T-cell (primary cell): ENCODE data around the gene TSPAN12. TPM values are rescaled to one million over a fixed set of nuclear protein-coding genes. Genes with fewer than 3 reads are reported as not detected.

Experiments
- ATAC-seq, 4 experiments: fragments of 200-7000 bp in 3 of 4; fragments of 150-1000 bp in 1 of 4; cut with Tn5 transposase; replicated peaks in 1 of 4; 1 replicate in 3 of 4; 2 replicates in 1 of 4; pipeline ENCODE4 v1.10.0; 2021; ENCODE audit warnings: moderate library complexity in 3 of 4, mild to moderate bottlenecking in 2 of 4, moderate number of reproducible peaks in 1 of 4
- CTCF ChIA-PET, 2 donors: fragments of 300-600 bp; sonication (Branson Sonifier 250); formaldehyde crosslinking; loops; one replicate each; lab custom pipeline; 2022; ENCODE audit warnings: antibody characterized with exemption in 2 of 2; lab: Charles Lee
- POLR2A ChIA-PET, 2 donors: fragments of 300-600 bp; sonication (Branson Sonifier 250); formaldehyde crosslinking; loops; one replicate each; lab custom pipeline; 2022; ENCODE audit warnings: antibody characterized with exemption in 2 of 2; lab: Charles Lee
- DNase-seq, 35 experiments: peaks; one replicate each; pipeline versions ENCODE4 v3.0.0 to v3.0.0-alpha.2; 2013 to 2023
- H3K27ac ChIP-seq: one replicate; pipeline ENCODE4 v1.5.1; 2013; ENCODE audit warnings: low read length
- H3K27me3 ChIP-seq, 2 experiments: replicated peaks in 1 of 2; 1 replicate in 1 of 2; 2 replicates in 1 of 2; pipeline versions ENCODE4 v1.6.1 to v1.7.0; 2013; ENCODE audit warnings: low read length in 1 of 2, mixed read lengths in 1 of 2; ENCODE audit not compliant: control insufficient read depth in 2 of 2, insufficient read depth in 2 of 2; ENCODE audit errors: extremely low read depth in 1 of 2
- H3K36me3 ChIP-seq, 2 donors: 1 replicate in 1 of 2; 2 replicates in 1 of 2; pipeline versions ENCODE4 v1.6.1 to v1.7.0; 2013; ENCODE audit warnings: low read length in 1 of 2; ENCODE audit not compliant: control insufficient read depth in 2 of 2, insufficient read depth in 1 of 2; ENCODE audit errors: extremely low read depth in 1 of 2
- H3K4me1 ChIP-seq, 2 experiments: 1 replicate in 1 of 2; 2 replicates in 1 of 2; pipeline versions ENCODE4 v1.6.1 to v1.7.0; 2013; ENCODE audit warnings: low read length in 2 of 2, mixed read lengths in 1 of 2; ENCODE audit not compliant: insufficient read depth in 2 of 2, control insufficient read depth in 1 of 2; ENCODE audit errors: extremely low read depth in 1 of 2
- H3K4me3 ChIP-seq, 2 donors: 1 replicate in 1 of 2; 2 replicates in 1 of 2; pipeline versions ENCODE4 v1.5.1 to v1.7.0; 2013; ENCODE audit warnings: mild to moderate bottlenecking in 2 of 2, low read length in 1 of 2, moderate library complexity in 1 of 2; ENCODE audit not compliant: control insufficient read depth in 1 of 2; ENCODE audit errors: extremely low read depth in 1 of 2
- H3K9me3 ChIP-seq: 2 replicates; pipeline ENCODE4 v1.7.0; 2013
- H3K27ac Mint-ChIP-seq, 2 donors: one replicate each; pipeline ENCODE4 v1.8.0; 2020 to 2021; ENCODE audit warnings: mild to moderate bottlenecking in 2 of 2, mixed read lengths in 2 of 2
- H3K27me3 Mint-ChIP-seq, 2 donors: one replicate each; pipeline ENCODE4 v1.8.0; 2021 to 2022; ENCODE audit warnings: mixed read lengths in 2 of 2
- H3K36me3 Mint-ChIP-seq: one replicate; pipeline ENCODE4 v1.8.0; 2021; ENCODE audit warnings: mixed read lengths
- H3K4me1 Mint-ChIP-seq, 3 donors: one replicate each; pipeline ENCODE4 v1.8.0; 2020 to 2022; ENCODE audit warnings: mixed read lengths in 3 of 3, mild to moderate bottlenecking in 1 of 3
- H3K4me3 Mint-ChIP-seq, 3 donors: one replicate each; pipeline ENCODE4 v1.8.0; 2020 to 2022; ENCODE audit warnings: mild to moderate bottlenecking in 3 of 3, mixed read lengths in 3 of 3, moderate library complexity in 3 of 3
- H3K9me3 Mint-ChIP-seq, 3 donors: one replicate each; pipeline ENCODE4 v1.8.0; 2020 to 2022; ENCODE audit warnings: mixed read lengths in 3 of 3
- WGBS: methylation state at CpG from one replicate; pipeline ENCODE4 v1.1.5; 2013; ENCODE audit warnings: missing lambda C conversion rate; ENCODE audit not compliant: insufficient coverage; 5-methylcytosine and 5-hydroxymethylcytosine counted together
- total RNA-seq, 35 experiments: library from RNA in 6 of 35; stranded (reverse) in 6 of 35; fragments of 120-200 nt in 1 of 35; gene quantifications; one replicate each; pipeline versions ENCODE4 v1.2.1 to v1.2.4 and lab custom pipeline; 2013 to 2026

Gene TSPAN12
- total RNA-seq, 5 donors from 2014 or later (not counting 1 experiment from before 2014, with no cell fraction given): 0.33 to 0.44 (median 0.41) TPM; not detected in 2

DNA sequence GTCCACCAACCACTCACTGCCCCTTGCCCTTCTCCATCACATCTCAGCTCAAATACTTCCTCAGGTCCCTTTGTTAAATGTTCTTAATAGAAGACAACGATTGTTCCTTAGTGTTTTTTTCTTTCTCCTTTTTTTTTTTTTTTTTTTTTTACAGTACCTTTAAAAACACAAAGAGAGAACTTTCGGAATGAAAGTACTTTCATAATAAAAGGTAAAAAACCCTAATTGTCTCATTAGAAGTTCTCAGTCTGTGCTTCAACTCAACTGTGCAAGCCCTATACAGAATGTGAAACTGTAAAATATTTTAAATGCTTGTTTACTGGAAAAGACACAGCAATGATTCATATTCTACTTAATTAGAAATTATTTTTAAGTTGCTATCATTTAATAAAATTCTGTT lies 29.4 kb downstream of the TSPAN12 start:
- H3K27me3 Mint-ChIP-seq: peaks cover 18 to 22% of the 10 kb centered on the region in 2 donors
- no peak overlapping the region for H3K4me3 Mint-ChIP-seq
- no peak for ATAC-seq
- peaks cover 0 to 4% (median 4%) of the 10 kb centered on the region in 3 donors for H3K9me3 Mint-ChIP-seq
- DNase-seq: no peak
- Histone ChIP-seq H3K27ac (no peak overlapping the region), H3K9me3 (no peaks in the 10 kb centered on the region), H3K4me3 (no peak overlapping the region), H3K27me3 (no peaks in the 10 kb centered on the region), H3K36me3 (no peaks in the 10 kb centered on the region), H3K4me1 (no peaks in the 10 kb centered on the region)
- no peak overlapping the region for H3K27ac Mint-ChIP-seq
- ChIA-PET POLR2A (interaction anchor here in 1 of 2 donors (0.6 kb wide), 1 partner anchor 584 kb away, joined by 5 read pairs; no protein-coding TSS in a partner anchor), CTCF (no interaction called here)
- WGBS: no CpG with 5 or more reads among the region's 2 CpGs
- H3K4me1 Mint-ChIP-seq: no peaks in the 10 kb centered on the region
- no peaks in the 10 kb centered on the region for H3K36me3 Mint-ChIP-seq

DNA sequence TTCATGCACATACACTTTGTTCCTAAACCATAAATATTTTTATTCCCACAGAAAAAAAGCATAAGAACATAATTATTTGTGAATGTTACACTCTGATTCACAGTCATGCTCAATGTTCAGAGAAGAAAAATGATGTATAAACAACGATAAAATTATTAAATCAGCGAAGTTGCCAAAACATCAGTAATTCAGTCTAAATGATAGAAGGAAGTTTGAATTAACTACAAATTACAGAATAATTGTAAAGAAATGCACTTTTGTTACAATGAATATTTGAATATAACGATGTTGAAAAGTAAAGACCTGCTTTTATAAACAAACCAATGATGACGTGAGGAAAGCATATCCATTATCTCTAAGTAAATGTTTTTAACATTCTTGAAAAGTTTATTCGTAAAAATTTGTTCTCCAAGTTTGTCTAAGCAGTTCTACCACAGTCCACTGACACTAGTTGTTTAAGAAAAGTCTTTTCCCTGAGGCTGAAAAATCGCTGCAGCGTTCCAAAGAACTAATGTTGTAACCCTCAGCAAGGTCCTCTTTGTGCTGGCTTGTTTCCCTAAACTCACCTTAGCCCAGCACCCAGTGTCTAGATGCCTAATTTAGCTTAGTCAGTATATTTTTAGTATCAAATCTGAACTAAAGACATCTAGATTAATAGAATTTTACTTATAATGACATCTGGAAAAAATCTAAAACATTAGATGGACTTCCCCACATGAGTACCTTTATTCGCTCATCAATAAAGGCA lies 30.4 kb downstream of the TSPAN12 start:
- peaks cover 0 to 4% (median 4%) of the 10 kb centered on the region in 3 donors for H3K9me3 Mint-ChIP-seq
- CTCF ChIA-PET: no interaction called here

DNA sequence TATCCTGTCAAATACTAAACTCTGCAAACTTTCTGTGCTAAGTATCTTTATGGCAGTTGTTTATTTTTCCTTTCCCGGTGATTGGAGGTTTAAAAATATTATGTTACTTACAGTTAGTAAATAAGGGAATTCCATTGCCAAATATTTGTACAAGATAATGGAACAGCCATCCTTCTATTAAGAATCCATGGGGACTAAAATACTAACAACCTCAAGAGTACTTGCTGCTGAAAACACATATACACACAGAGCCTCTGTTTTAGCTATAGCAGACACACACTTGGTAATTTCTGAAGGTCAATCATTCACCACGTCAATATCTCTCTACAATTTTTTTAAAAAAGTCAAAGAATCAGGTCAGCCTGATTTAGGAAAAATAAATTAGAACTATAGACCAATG lies 32.4 kb downstream of the TSPAN12 start:
- H3K4me3 ChIP-seq: no peak overlapping the region
- Mint-ChIP-seq H3K4me3 (no peak overlapping the region), H3K36me3 (no peaks in the 10 kb centered on the region), H3K27ac (no peak overlapping the region), H3K4me1 (no peaks in the 10 kb centered on the region), H3K27me3 (peaks cover 18 to 22% of the 10 kb centered on the region in 2 donors), H3K9me3 (peaks cover 0 to 2% (median 2%) of the 10 kb centered on the region in 3 donors)
- DNase-seq: no peak
- H3K27ac ChIP-seq: no peak overlapping the region
- H3K36me3 ChIP-seq: no peaks in the 10 kb centered on the region
- ChIA-PET POLR2A (no interaction called here), CTCF (interaction anchor here in 1 of 2 donors (0.5 kb wide), 1 partner anchor 274 kb away, joined by 6 read pairs; no protein-coding TSS in a partner anchor)
- no peak for ATAC-seq
- H3K27me3 ChIP-seq: no peaks in the 10 kb centered on the region
- H3K4me1 ChIP-seq: no peaks in the 10 kb centered on the region
- no peaks in the 10 kb centered on the region for H3K9me3 ChIP-seq
- no CpG with 5 or more reads among the region's 2 CpGs for WGBS

More for the DNA sequence above, 30.4 kb downstream of the TSPAN12 start:
- Mint-ChIP-seq H3K27ac (no peak overlapping the region), H3K27me3 (peaks cover 21 to 24% of the 10 kb centered on the region in 2 donors), H3K4me1 (no peaks in the 10 kb centered on the region), H3K4me3 (no peak overlapping the region), H3K36me3 (no peaks in the 10 kb centered on the region)
- no peak for DNase-seq
- no peak for ATAC-seq
- no peaks in the 10 kb centered on the region for H3K4me1 ChIP-seq
- H3K27me3 ChIP-seq: no peaks in the 10 kb centered on the region
- WGBS: 100% methylated on average over 1 of the region's 8 CpGs
- no peak overlapping the region for H3K27ac ChIP-seq
- H3K9me3 ChIP-seq: no peaks in the 10 kb centered on the region
- H3K36me3 ChIP-seq: no peaks in the 10 kb centered on the region
- H3K4me3 ChIP-seq: no peak overlapping the region
- POLR2A ChIA-PET: interaction anchor here in 1 of 2 donors (0.6 kb wide), 1 partner anchor 585 kb away, joined by 5 read pairs; no protein-coding TSS in a partner anchor

- no CpG with 5 or more reads among the region's 1 CpG for WGBS
- no peaks in the 10 kb centered on the region for H3K4me1 Mint-ChIP-seq
- H3K9me3 Mint-ChIP-seq: no peaks in the 10 kb centered on the region
- Histone ChIP-seq H3K4me1 (no peaks in the 10 kb centered on the region), H3K9me3 (no peaks in the 10 kb centered on the region), H3K36me3 (no peaks in the 10 kb centered on the region), H3K27ac (no peak overlapping the region), H3K4me3 (no peak overlapping the region), H3K27me3 (no peaks in the 10 kb centered on the region)
- no peaks in the 10 kb centered on the region for H3K36me3 Mint-ChIP-seq
- DNase-seq (no peak), ATAC-seq (no peak)
- no peak overlapping the region for H3K27ac Mint-ChIP-seq
- H3K27me3 Mint-ChIP-seq: peaks cover 21 to 23% of the 10 kb centered on the region in 2 donors
- POLR2A ChIA-PET: no interaction called here
- CTCF ChIA-PET: no interaction called here
- H3K4me3 Mint-ChIP-seq: no peak overlapping the region
These were observed 32.8 kb downstream of the TSPAN12 start for GRCh38 chr7:120825152-120825551.

GRCh38 chr7:120819861-120820260 lies 38.1 kb downstream of the TSPAN12 start:
- H3K27me3 ChIP-seq: no peaks in the 10 kb centered on the region
- Mint-ChIP-seq H3K27me3 (peaks cover 19 to 21% of the 10 kb centered on the region in 2 donors), H3K4me1 (no peaks in the 10 kb centered on the region), H3K27ac (no peak overlapping the region), H3K9me3 (no peaks in the 10 kb centered on the region), H3K36me3 (no peaks in the 10 kb centered on the region), H3K4me3 (no peak overlapping the region)
- no peaks in the 10 kb centered on the region for H3K4me1 ChIP-seq
- no peak overlapping the region for H3K4me3 ChIP-seq
- no peaks in the 10 kb centered on the region for H3K36me3 ChIP-seq
- POLR2A ChIA-PET: no interaction called here
- DNase-seq (no peak), ATAC-seq (no peak)
- CTCF ChIA-PET: no interaction called here
- H3K27ac ChIP-seq: no peak overlapping the region
- no peaks in the 10 kb centered on the region for H3K9me3 ChIP-seq

DNA sequence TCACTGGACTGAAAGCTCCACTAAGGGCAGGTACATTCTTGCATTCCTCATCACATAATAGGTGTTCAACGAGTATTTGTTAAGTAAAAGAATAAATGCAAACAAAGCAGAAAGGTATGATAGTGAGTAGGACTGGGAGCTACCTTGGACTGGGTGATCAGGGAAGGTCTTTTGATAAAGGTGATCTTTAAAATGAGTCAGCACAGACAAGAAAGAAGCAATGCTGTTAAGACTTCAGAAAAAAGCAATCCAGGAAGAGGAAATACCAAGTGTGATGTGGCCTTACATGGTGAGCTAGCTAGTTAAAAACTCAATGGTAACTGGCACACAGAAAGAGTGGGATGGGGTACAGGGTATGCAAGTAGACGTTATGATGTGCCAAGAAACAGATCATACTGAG lies 40.1 kb downstream of the TSPAN12 start:
- Mint-ChIP-seq H3K27ac (no peak overlapping the region), H3K9me3 (no peaks in the 10 kb centered on the region), H3K27me3 (peaks cover 20 to 25% of the 10 kb centered on the region in 2 donors), H3K4me3 (no peak overlapping the region), H3K36me3 (no peaks in the 10 kb centered on the region), H3K4me1 (no peaks in the 10 kb centered on the region)
- DNase-seq (no peak), ATAC-seq (no peak)
- POLR2A ChIA-PET: no interaction called here
- no peaks in the 10 kb centered on the region for H3K4me1 ChIP-seq
- no peak overlapping the region for H3K27ac ChIP-seq
- CTCF ChIA-PET: interaction anchor here in 1 of 2 donors (1.7 kb wide), 1 partner anchor 11 kb away, joined by 6 read pairs; no protein-coding TSS in a partner anchor
- no peaks in the 10 kb centered on the region for H3K27me3 ChIP-seq
- WGBS: no CpG with 5 or more reads among the region's 2 CpGs
- no peaks in the 10 kb centered on the region for H3K9me3 ChIP-seq
- no peak overlapping the region for H3K4me3 ChIP-seq
- no peaks in the 10 kb centered on the region for H3K36me3 ChIP-seq
